SK-MEL-5 (cell line): ENCODE results near the gene LDLRAD3. TPM values are rescaled to one million over a fixed set of nuclear protein-coding genes. Genes with fewer than 3 reads are reported as not detected.

Experiments
- DNase-seq: peaks from one replicate; pipeline ENCODE4 v3.0.0-alpha.2; 2016; ENCODE audit warnings: low read depth, low spot score
- in situ Hi-C: cut with HindIII; loops from 2 replicates; pipeline ENCODE4 v1.10.0; 2016; ENCODE audit warnings: low sequenced_read_pairs, high pct_unique_total_duplicates, low pct_unique_long_range_greater_than_20kb
- total RNA-seq: library from RNA; depleted of rRNA; stranded (reverse); fragments of >200 nt; shearing (Covaris generic); gene quantifications from 2 replicates; pipeline ENCODE4 v1.2.3, GENCODE V29; 2014

LDLRAD3 gene
- total RNA-seq, 1 experiment from 2014 or later = 28.6 TPM

- no peak for DNase-seq
- in situ Hi-C loops = no loop called here
Measured at GRCh38 chr11:36142439-36142838, 198.6 kb downstream of the LDLRAD3 start.

GRCh38 chr11:36142879-36143278 lies 199.0 kb downstream of the LDLRAD3 start:
- in situ Hi-C loops = no loop called here
- DNase-seq = no peak

- DNase-seq = no peak
- in situ Hi-C loops = no loop called here
Measured at GRCh38 chr11:36146437-36146836, 202.6 kb downstream of the LDLRAD3 start.

- in situ Hi-C loops = no loop called here
- no peak for DNase-seq
Measured at GRCh38 chr11:36147491-36147890, 203.6 kb downstream of the LDLRAD3 start.

GRCh38 chr11:36148701-36149100 lies 204.8 kb downstream of the LDLRAD3 start:
- no peak for DNase-seq
- in situ Hi-C loops = no loop called here

GRCh38 chr11:36149538-36150242 lies 205.8 kb downstream of the LDLRAD3 start:
- peak; percentile 94 for DNase-seq
- in situ Hi-C loops = no loop called here

- in situ Hi-C loops = no loop called here
- peak; percentile 88 for DNase-seq
Measured at GRCh38 chr11:36150986-36151385, 207.1 kb downstream of the LDLRAD3 start.

- in situ Hi-C loops = no loop called here
- no peak for DNase-seq
Measured at GRCh38 chr11:36151933-36152580, 208.2 kb downstream of the LDLRAD3 start.

- DNase-seq = no peak
- in situ Hi-C loops = no loop called here
Measured at GRCh38 chr11:36153551-36153950, 209.7 kb downstream of the LDLRAD3 start.

GRCh38 chr11:36155124-36155561 lies 211.3 kb downstream of the LDLRAD3 start:
- DNase-seq = no peak
- in situ Hi-C loops = no loop called here

- in situ Hi-C loops = no loop called here
- DNase-seq = no peak
Measured at GRCh38 chr11:36155770-36156160, 211.9 kb downstream of the LDLRAD3 start.

GRCh38 chr11:36156161-36156816 lies 212.4 kb downstream of the LDLRAD3 start:
- DNase-seq = no peak
- in situ Hi-C loops = no loop called here

- DNase-seq = no peak
- in situ Hi-C loops = no loop called here
Measured at GRCh38 chr11:36156817-36157519, 213.1 kb downstream of the LDLRAD3 start.

- DNase-seq = no peak
- in situ Hi-C loops = no loop called here
Measured at GRCh38 chr11:36160091-36160490, 216.2 kb downstream of the LDLRAD3 start.

- DNase-seq = no peak
- in situ Hi-C loops = no loop called here
Measured at GRCh38 chr11:36161572-36161971, 217.7 kb downstream of the LDLRAD3 start.

GRCh38 chr11:36162006-36162882 lies 218.4 kb downstream of the LDLRAD3 start:
- in situ Hi-C loops = no loop called here
- DNase-seq = no peak

GRCh38 chr11:36162883-36163434 lies 219.1 kb downstream of the LDLRAD3 start:
- DNase-seq = no peak
- in situ Hi-C loops = no loop called here
